ENCODE measurements around the gene PTPN22. TPM values are rescaled to one million over a fixed set of nuclear protein-coding genes. Genes with fewer than 3 reads are reported as not detected.
A peak's percentile ranks its signal among the peaks of the same experiment; 100 is the strongest.

The PTPN22 gene
- polyA plus RNA-seq, 3 donors, result 9.7 to 43.7 (median 29.7) TPM

DNA sequence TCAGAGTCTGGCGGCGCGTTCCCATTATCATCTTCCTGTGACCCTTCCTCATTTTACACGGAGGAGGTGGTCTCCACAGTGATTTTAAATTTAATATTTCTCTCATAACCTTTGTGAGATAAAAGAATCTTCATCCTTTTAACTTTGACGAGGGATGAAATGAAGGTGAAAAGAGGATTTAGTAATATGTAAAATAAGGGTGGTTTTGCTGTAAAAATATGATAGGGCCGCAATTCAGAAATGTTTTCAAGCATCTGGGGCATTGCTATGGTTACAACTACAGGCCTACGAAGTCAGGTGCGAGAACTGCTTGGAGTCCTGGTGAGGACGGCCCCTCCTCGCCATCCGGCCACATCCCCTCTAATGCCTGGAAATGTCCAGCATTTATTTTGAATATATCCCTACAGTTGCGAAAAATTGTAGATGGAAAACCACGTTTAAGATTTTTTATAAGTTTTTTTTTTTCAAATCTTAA lies 58.8 kb downstream of the PTPN22 start:
- H3K27ac Mint-ChIP-seq, result peak overlapping the region; percentile 88 to 97 (median 95)
- 33% methylated on average over 3 of the region's 13 CpGs for WGBS (ENCODE audit: insufficient coverage)
- Histone ChIP-seq H3K4me1 (ENCODE audit: control insufficient read depth in 1 of 2, insufficient read depth in 2 of 2, low read length in 2 of 2) (peaks cover 31 to 39% of the 10 kb centered on the region in 2 donors), H3K27ac (ENCODE audit: low read depth in 1 of 2, low read length in 2 of 2) (peak overlapping the region; percentile 51 to 79), H2AFZ (ENCODE audit: insufficient read depth, low read depth, low read length, poor library complexity, severe bottlenecking) (peak overlapping the region; percentile 78), H3K4me2 (replicated peaks; ENCODE audit: extremely low read depth, low read length, poor library complexity, severe bottlenecking) (peak overlapping the region; percentile 89), H3K4me3 (replicated peaks in 1 of 3; ENCODE audit: low read depth in 2 of 3, low read length in 3 of 3) (peak overlapping the region; percentile 35 to 94 (median 79)), H4K20me1 (ENCODE audit: insufficient read depth, low read length) (peaks cover 16% of the 10 kb centered on the region), H3K9me3 (replicated peaks in 1 of 2; ENCODE audit: control insufficient read depth in 1 of 2, insufficient read depth in 1 of 2, low read length in 2 of 2) (no peaks in the 10 kb centered on the region), H3K9ac (ENCODE audit: insufficient read depth, low read length, poor library complexity, severe bottlenecking) (peak overlapping the region; percentile 95), H3K27me3 (ENCODE audit: control insufficient read depth in 2 of 2, insufficient read depth in 2 of 2, low read length in 2 of 2) (no peaks in the 10 kb centered on the region), H3K79me2 (ENCODE audit: insufficient read depth, low read length) (peaks cover 44% of the 10 kb centered on the region), H3K36me3 (replicated peaks in 1 of 2; ENCODE audit: control insufficient read depth in 1 of 2, insufficient read depth in 2 of 2, low read length in 2 of 2) (peaks cover 25 to 39% of the 10 kb centered on the region in 2 donors)
- H3K36me3 Mint-ChIP-seq, result peaks cover 23 to 33% of the 10 kb centered on the region in 2 donors
- peaks cover 0 to 2% (median 1%) of the 10 kb centered on the region in 3 donors for H3K27me3 Mint-ChIP-seq (ENCODE audit: low read depth in 3 of 3)
- intact Hi-C loops (cut with micrococcal nuclease), result loop anchor here (2.0 to 5.0 kb wide), 4 partner anchors 54 to 945 kb away; partner anchors contain the start of genes PHTF1 (in 2 of the 2), AP4B1 (in 1 of the 2), CSDE1 (in 1 of the 2) and DCLRE1B (in 1 of the 2)
- H3K9me3 Mint-ChIP-seq, result no peaks in the 10 kb centered on the region
- H3K4me3 Mint-ChIP-seq, result peak overlapping the region; percentile 95 to 98
- peak in 1 of 3 donors; percentile 7 for DNase-seq
- TF ChIP-seq, protein P1, sequence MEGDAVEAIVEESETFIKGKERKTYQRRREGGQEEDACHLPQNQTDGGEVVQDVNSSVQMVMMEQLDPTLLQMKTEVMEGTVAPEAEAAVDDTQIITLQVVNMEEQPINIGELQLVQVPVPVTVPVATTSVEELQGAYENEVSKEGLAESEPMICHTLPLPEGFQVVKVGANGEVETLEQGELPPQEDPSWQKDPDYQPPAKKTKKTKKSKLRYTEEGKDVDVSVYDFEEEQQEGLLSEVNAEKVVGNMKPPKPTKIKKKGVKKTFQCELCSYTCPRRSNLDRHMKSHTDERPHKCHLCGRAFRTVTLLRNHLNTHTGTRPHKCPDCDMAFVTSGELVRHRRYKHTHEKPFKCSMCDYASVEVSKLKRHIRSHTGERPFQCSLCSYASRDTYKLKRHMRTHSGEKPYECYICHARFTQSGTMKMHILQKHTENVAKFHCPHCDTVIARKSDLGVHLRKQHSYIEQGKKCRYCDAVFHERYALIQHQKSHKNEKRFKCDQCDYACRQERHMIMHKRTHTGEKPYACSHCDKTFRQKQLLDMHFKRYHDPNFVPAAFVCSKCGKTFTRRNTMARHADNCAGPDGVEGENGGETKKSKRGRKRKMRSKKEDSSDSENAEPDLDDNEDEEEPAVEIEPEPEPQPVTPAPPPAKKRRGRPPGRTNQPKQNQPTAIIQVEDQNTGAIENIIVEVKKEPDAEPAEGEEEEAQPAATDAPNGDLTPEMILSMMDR (IDR thresholded peaks at IDR 0.05), result no peak
- peaks cover 32% of the 10 kb centered on the region for H3K4me1 Mint-ChIP-seq

DNA sequence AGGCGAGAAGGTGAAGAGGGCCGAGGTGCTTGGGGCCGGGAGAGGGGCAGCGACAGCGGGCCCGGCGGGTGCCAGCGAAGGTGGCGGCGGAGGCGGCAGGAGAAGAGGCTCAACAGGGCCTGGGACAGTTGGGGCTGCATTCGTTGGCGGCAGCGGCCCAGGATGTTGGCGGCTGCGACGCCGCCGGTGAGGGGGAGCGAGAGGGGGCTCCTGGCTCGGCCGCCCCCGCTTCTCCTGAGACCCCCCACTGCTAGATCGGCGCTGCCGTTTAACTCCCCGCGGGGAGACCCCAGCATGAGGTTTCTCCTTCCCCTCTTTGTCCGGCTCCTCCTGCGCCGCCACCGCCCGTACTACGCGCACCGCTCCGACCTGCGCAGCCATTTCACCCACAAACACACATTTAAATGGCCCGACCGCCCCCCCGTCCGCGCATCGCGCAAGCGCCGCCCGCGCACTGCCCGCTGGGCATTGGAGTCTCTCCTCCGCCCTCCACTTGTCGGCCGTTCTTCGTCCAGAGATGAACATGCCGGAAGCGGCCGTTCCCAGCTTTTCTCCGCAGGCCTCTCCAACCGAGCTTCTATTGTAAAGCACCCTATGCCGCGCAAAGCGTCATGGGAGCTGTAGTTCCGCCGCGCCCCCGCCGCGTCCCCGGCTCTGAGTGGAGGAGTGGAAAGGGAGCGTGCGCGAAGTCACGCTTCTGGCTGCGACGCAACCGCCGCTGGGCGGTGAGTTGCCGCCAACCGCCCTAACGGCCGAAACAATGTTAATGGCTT lies 59.4 kb downstream of the PTPN22 start, which contains the start of gene RSBN1:
Gene RSBN1, minus strand, starts transcription at position 589 of the 773 bp plus-strand sequence. Its CDS starts 64 bp downstream, at position 525.
- WGBS (ENCODE audit: insufficient coverage), result 0% methylated on average over 81 of the region's 82 CpGs

More for the DNA sequence above, 59.4 kb downstream of the PTPN22 start, which contains the start of gene RSBN1:
- DNase-seq, result peak; percentile 98 to 99 (median 98)
- Histone ChIP-seq H3K27ac (ENCODE audit: low read depth in 1 of 2, low read length in 2 of 2) (peak within 1 kb of the TSS; percentile 83 to 91), H3K9me3 (replicated peaks in 1 of 2; ENCODE audit: control insufficient read depth in 1 of 2, insufficient read depth in 1 of 2, low read length in 2 of 2) (no peaks in the 10 kb centered on the region), H3K4me1 (ENCODE audit: control insufficient read depth in 1 of 2, insufficient read depth in 2 of 2, low read length in 2 of 2) (peaks cover 31 to 39% of the 10 kb centered on the region in 2 donors), H3K27me3 (ENCODE audit: control insufficient read depth in 2 of 2, insufficient read depth in 2 of 2, low read length in 2 of 2) (no peaks in the 10 kb centered on the region), H3K4me2 (replicated peaks; ENCODE audit: extremely low read depth, low read length, poor library complexity, severe bottlenecking) (peak within 1 kb of the TSS; percentile 89), H3K9ac (ENCODE audit: insufficient read depth, low read length, poor library complexity, severe bottlenecking) (peak within 1 kb of the TSS; percentile 95), H3K36me3 (replicated peaks in 1 of 2; ENCODE audit: control insufficient read depth in 1 of 2, insufficient read depth in 2 of 2, low read length in 2 of 2) (peaks cover 20 to 33% of the 10 kb centered on the region in 2 donors), H3K79me2 (ENCODE audit: insufficient read depth, low read length) (peaks cover 50% of the 10 kb centered on the region), H3K4me3 (replicated peaks in 1 of 3; ENCODE audit: low read depth in 2 of 3, low read length in 3 of 3) (peak within 1 kb of the TSS; percentile 74 to 94 (median 79)), H2AFZ (ENCODE audit: insufficient read depth, low read depth, low read length, poor library complexity, severe bottlenecking) (peak within 1 kb of the TSS; percentile 91), H4K20me1 (ENCODE audit: insufficient read depth, low read length) (peaks cover 16% of the 10 kb centered on the region)
- Mint-ChIP-seq H3K27ac (peak within 1 kb of the TSS; percentile 88 to 97 (median 95)), H3K27me3 (ENCODE audit: low read depth in 3 of 3) (peaks cover 0 to 2% (median 1%) of the 10 kb centered on the region in 3 donors), H3K4me1 (peaks cover 32% of the 10 kb centered on the region), H3K4me3 (peak within 1 kb of the TSS; percentile 95 to 98), H3K36me3 (peaks cover 23 to 30% of the 10 kb centered on the region in 2 donors), H3K9me3 (no peaks in the 10 kb centered on the region)
- TF ChIP-seq, protein P1 (IDR thresholded peaks at IDR 0.05), result no peak
- intact Hi-C loops (cut with micrococcal nuclease), result loop anchor here (2.0 to 5.0 kb wide), 4 partner anchors 53 to 945 kb away; partner anchors contain the start of genes PHTF1 (in 2 of the 2), AP4B1 (in 1 of the 2), CSDE1 (in 1 of the 2) and DCLRE1B (in 1 of the 2)

All from CD14-positive monocyte (primary cell).